Lower lobe of right lung (tissue), 2 donors: ENCODE measurements around the gene ELAVL3. TPM values are rescaled to one million over a fixed set of nuclear protein-coding genes. Genes with fewer than 3 reads are reported as not detected.

Source experiments
- ATAC-seq, 2 donors: fragments of 200-7000 bp; cut with Tn5 transposase; one replicate each; pipeline ENCODE4 v1.9.1; 2020 to 2022; ENCODE audit warnings: mild to moderate bottlenecking in 2 of 2, moderate library complexity in 2 of 2
- DNase-seq: peaks from one replicate; pipeline ENCODE4 v3.0.0-alpha.2; 2020
- H3K27ac ChIP-seq: fragments of 200-600 bp; one replicate; pipeline ENCODE4 v1.8.0; 2022
- H3K27me3 ChIP-seq: fragments of 200-600 bp; one replicate; pipeline ENCODE4 v1.8.0; 2022; ENCODE audit warnings: low read depth
- H3K36me3 ChIP-seq: fragments of 200-600 bp; one replicate; pipeline ENCODE4 v1.8.0; 2022; ENCODE audit warnings: mild to moderate bottlenecking
- H3K4me1 ChIP-seq: fragments of 200-600 bp; one replicate; pipeline ENCODE4 v1.8.0; 2022
- H3K4me3 ChIP-seq: fragments of 200-600 bp; one replicate; pipeline ENCODE4 v1.8.0; 2022; ENCODE audit warnings: mild to moderate bottlenecking
- H3K9me3 ChIP-seq: fragments of 200-600 bp; one replicate; pipeline ENCODE4 v1.8.0; 2022
- CTCF ChIP-seq: fragments of 200-600 bp; IDR thresholded peaks from one replicate; pipeline ENCODE4 v1.8.0; 2022; ENCODE audit warnings: antibody characterized with exemption, mild to moderate bottlenecking
- intact Hi-C: fragments of 100-400 bp; cut with DNase I; formaldehyde crosslinking; loops from one replicate; pipeline ENCODE4 v1.11.0; 2022
- total RNA-seq: library from RNA; stranded (reverse); fragmentation: NEBNext Ultra II Directional; extraction: Animal tissue kit (Norgen Biotek cat#: 25700); gene quantifications from one replicate; pipeline ENCODE4 v1.2.1, GENCODE V29; 2021
- donor health status: DM: no; HTN: yes; CAD: no; lungs with severe emphysema.

The ELAVL3 gene
- total RNA-seq, 1 donor from 2014 or later, result not detected

GRCh38 chr19:11481534-11482383 lies 913 bp upstream of the ELAVL3 start:
- intact Hi-C loops, result no loop called here
- peaks cover 42% of the 10 kb centered on the region for H3K4me1 ChIP-seq
- peaks cover 47% of the 10 kb centered on the region for H3K27me3 ChIP-seq
- TF ChIP-seq CTCF, result no peak
- peak; percentile 69 to 73 for ATAC-seq
- H3K4me3 ChIP-seq, result peak overlapping the region; percentile 49
- peak; percentile 67 for DNase-seq
- H3K36me3 ChIP-seq, result peaks cover 6% of the 10 kb centered on the region
- H3K27ac ChIP-seq, result no peak overlapping the region
- H3K9me3 ChIP-seq, result no peaks in the 10 kb centered on the region

- ATAC-seq (no peak), DNase-seq (no peak)
- peaks cover 47% of the 10 kb centered on the region for H3K27me3 ChIP-seq
- intact Hi-C loops, result no loop called here
- H3K27ac ChIP-seq, result no peak overlapping the region
- H3K36me3 ChIP-seq, result peaks cover 6% of the 10 kb centered on the region
- H3K4me3 ChIP-seq, result peak overlapping the region; percentile 19
- TF ChIP-seq CTCF, result no peak
- no peaks in the 10 kb centered on the region for H3K9me3 ChIP-seq
- peaks cover 42% of the 10 kb centered on the region for H3K4me1 ChIP-seq
Measured at GRCh38 chr19:11479898-11480714, 740 bp downstream of the ELAVL3 start.

GRCh38 chr19:11479090-11479897 lies 1.6 kb downstream of the ELAVL3 start:
- DNase-seq (no peak), ATAC-seq (peak in 1 of 2 donors; percentile 21)
- Histone ChIP-seq H3K27me3 (peaks cover 47% of the 10 kb centered on the region), H3K4me3 (peak overlapping the region; percentile 19), H3K9me3 (no peaks in the 10 kb centered on the region), H3K27ac (no peak overlapping the region), H3K36me3 (peaks cover 6% of the 10 kb centered on the region), H3K4me1 (peaks cover 42% of the 10 kb centered on the region)
- no peak for TF ChIP-seq CTCF
- intact Hi-C loops, result no loop called here

GRCh38 chr19:11478167-11479089 lies 2.4 kb downstream of the ELAVL3 start:
- no peaks in the 10 kb centered on the region for H3K9me3 ChIP-seq
- H3K36me3 ChIP-seq, result no peaks in the 10 kb centered on the region
- no peak overlapping the region for H3K27ac ChIP-seq
- DNase-seq (no peak), ATAC-seq (no peak)
- intact Hi-C loops, result no loop called here
- H3K4me3 ChIP-seq, result no peak overlapping the region
- no peak for TF ChIP-seq CTCF
- H3K27me3 ChIP-seq, result peaks cover 41% of the 10 kb centered on the region
- peaks cover 42% of the 10 kb centered on the region for H3K4me1 ChIP-seq
